ENCODE measurements around the gene APBB2. TPM values are rescaled to one million over a fixed set of nuclear protein-coding genes. Genes with fewer than 3 reads are reported as not detected.

Gene APBB2
- total RNA-seq, 2 donors from 2014 or later, result 17.4 to 56.6 TPM

GRCh38 chr4:41204400-41204978 lies 9.9 kb downstream of the APBB2 start:
- DNase-seq (ENCODE audit: low spot score), result no peak
- intact Hi-C loops (cut with DNase I), result no loop called here
- no peak overlapping the region for H3K27ac ChIP-seq

DNA sequence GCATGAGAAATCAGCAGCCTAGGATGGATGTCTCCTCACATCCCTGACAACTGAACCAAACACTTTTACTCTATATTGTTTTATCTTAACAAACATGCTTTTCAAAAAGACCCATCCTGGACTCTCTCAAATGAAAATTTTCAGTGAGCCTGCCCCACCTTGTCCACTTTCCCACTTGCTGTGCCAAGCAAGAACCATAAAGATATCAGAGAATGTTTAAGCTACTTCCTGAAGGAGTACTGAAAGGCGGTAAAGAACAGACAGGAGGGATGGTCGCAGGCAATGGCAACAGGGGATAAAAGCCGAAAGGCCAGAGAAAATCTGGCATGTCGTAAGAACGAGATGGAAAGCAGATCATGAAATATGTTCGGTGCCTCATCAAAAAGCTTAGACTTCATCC lies 10.5 kb downstream of the APBB2 start:
- TF ChIP-seq POLR2A (IDR thresholded peaks at IDR 0.05), result no peak
- no peak for TF ChIP-seq CTCF (IDR thresholded peaks at IDR 0.05)
- TF ChIP-seq POLR2AphosphoS5 (IDR thresholded peaks at IDR 0.05), result no peak
- intact Hi-C loops (cut with DNase I), result no loop called here
- H3K27me3 ChIP-seq (replicated peaks; ENCODE audit: insufficient read depth), result no peaks in the 10 kb centered on the region
- no peaks in the 10 kb centered on the region for H3K9me3 ChIP-seq
- WGBS, result 78% methylated on average over 6 of the region's 6 CpGs
- no peak for DNase-seq (ENCODE audit: low spot score)
- H3K4me1 ChIP-seq (replicated peaks), result no peaks in the 10 kb centered on the region
- no peak overlapping the region for H3K4me3 ChIP-seq
- no peaks in the 10 kb centered on the region for H3K36me3 ChIP-seq
- no peak overlapping the region for H3K27ac ChIP-seq

More at GRCh38 chr4:41204400-41204978, 9.9 kb downstream of the APBB2 start:
- Histone ChIP-seq H3K27me3 (replicated peaks; ENCODE audit: insufficient read depth) (no peaks in the 10 kb centered on the region), H3K9me3 (no peaks in the 10 kb centered on the region), H3K4me1 (replicated peaks) (no peaks in the 10 kb centered on the region), H3K4me3 (no peak overlapping the region), H3K36me3 (no peaks in the 10 kb centered on the region)
- WGBS, result 77% methylated on average over 8 of the region's 8 CpGs
- TF ChIP-seq POLR2A (IDR thresholded peaks at IDR 0.05), result no peak
- no peak for TF ChIP-seq POLR2AphosphoS5 (IDR thresholded peaks at IDR 0.05)
- no peak for TF ChIP-seq CTCF (IDR thresholded peaks at IDR 0.05)

DNA sequence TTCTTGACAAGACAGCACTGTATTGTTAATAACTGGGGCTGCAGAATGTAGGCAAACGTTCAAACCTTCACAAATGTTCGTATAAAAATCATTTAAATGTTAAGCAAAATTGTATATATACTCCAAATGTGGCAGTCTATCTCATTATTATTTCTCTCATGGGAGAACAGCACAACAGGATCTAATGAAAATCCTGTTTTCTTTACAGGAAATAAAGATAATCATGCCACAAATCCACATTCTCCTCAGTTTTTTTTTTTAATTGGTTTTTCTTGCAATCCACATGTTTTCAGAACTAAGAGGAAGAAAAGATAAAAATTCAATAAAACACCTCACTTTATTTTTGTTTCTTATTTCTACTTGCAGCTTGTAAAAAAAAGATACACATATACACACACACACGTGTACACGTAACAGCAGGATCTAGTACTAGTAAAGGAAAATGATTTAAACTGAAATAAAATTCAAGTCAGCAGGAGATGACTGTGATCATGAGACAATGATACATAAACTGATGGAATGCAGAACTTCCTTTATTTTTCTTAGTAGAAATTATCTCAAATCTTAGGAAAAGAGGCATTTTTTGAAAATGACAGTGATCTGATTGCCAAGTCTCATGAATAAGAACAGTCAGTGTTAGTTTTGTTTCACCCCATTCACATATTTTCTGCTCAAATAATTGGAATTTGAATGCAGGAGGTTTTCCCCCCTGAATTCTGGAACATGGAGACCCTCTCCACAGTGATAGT lies 11.3 kb downstream of the APBB2 start:
- Histone ChIP-seq H3K9me3 (no peaks in the 10 kb centered on the region), H3K36me3 (no peaks in the 10 kb centered on the region), H3K27ac (no peak overlapping the region), H3K4me1 (replicated peaks) (no peaks in the 10 kb centered on the region), H3K27me3 (replicated peaks; ENCODE audit: insufficient read depth) (no peaks in the 10 kb centered on the region), H3K4me3 (no peak overlapping the region)
- intact Hi-C loops (cut with DNase I), result no loop called here
- TF ChIP-seq POLR2AphosphoS5 (IDR thresholded peaks at IDR 0.05) (no peak), POLR2A (IDR thresholded peaks at IDR 0.05) (no peak), CTCF (IDR thresholded peaks at IDR 0.05) (no peak)
- WGBS, result 71% methylated on average over 4 of the region's 4 CpGs
- DNase-seq (ENCODE audit: low spot score), result no peak

- WGBS, result 93% methylated on average over 4 of the region's 4 CpGs
- H3K27ac ChIP-seq, result no peak overlapping the region
- no peaks in the 10 kb centered on the region for H3K36me3 ChIP-seq
- intact Hi-C loops (cut with DNase I), result no loop called here
- no peaks in the 10 kb centered on the region for H3K27me3 ChIP-seq (replicated peaks; ENCODE audit: insufficient read depth)
- no peak for DNase-seq (ENCODE audit: low spot score)
- TF ChIP-seq POLR2AphosphoS5 (IDR thresholded peaks at IDR 0.05) (no peak), POLR2A (IDR thresholded peaks at IDR 0.05) (no peak), CTCF (IDR thresholded peaks at IDR 0.05) (no peak)
- no peaks in the 10 kb centered on the region for H3K9me3 ChIP-seq
- H3K4me1 ChIP-seq (replicated peaks), result no peaks in the 10 kb centered on the region
- no peak overlapping the region for H3K4me3 ChIP-seq
These were observed 12.0 kb downstream of the APBB2 start for GRCh38 chr4:41202356-41202755.

Measured in prostate gland (tissue), 2 donors.